Upper lobe of right lung (tissue), 1 donor: Measurements from ENCODE around the gene TCHHL1. TPM values are rescaled to one million over a fixed set of nuclear protein-coding genes. Genes with fewer than 3 reads are reported as not detected.
"Not testable (repeated sequence)": the region's sequence is repeated elsewhere in the genome, so short reads cannot be mapped to it uniquely, and the experiment has no call there.

Experiments
- ATAC-seq: fragments of 200-7000 bp; cut with Tn5 transposase; one replicate; pipeline ENCODE4 v1.9.1; 2020; ENCODE audit warnings: mild to moderate bottlenecking, moderate library complexity
- DNase-seq: peaks from one replicate; pipeline ENCODE4 v3.0.0-alpha.2; 2020
- H3K27ac ChIP-seq: fragments of 200-600 bp; one replicate; pipeline ENCODE4 v1.8.0; 2022
- H3K27me3 ChIP-seq: fragments of 200-600 bp; one replicate; pipeline ENCODE4 v1.8.0; 2022; ENCODE audit warnings: mild to moderate bottlenecking
- H3K36me3 ChIP-seq: fragments of 200-600 bp; one replicate; pipeline ENCODE4 v1.8.0; 2022
- H3K4me1 ChIP-seq: fragments of 200-600 bp; one replicate; pipeline ENCODE4 v1.8.0; 2022
- H3K4me3 ChIP-seq: fragments of 200-600 bp; one replicate; pipeline ENCODE4 v1.8.0; 2022; ENCODE audit warnings: mild to moderate bottlenecking
- H3K9me3 ChIP-seq: fragments of 200-600 bp; one replicate; pipeline ENCODE4 v1.8.0; 2022
- intact Hi-C: fragments of 100-400 bp; cut with DNase I; formaldehyde crosslinking; loops from one replicate; pipeline ENCODE4 v1.11.0; 2022
- total RNA-seq: library from RNA; stranded (reverse); fragmentation: NEBNext Ultra II Directional; extraction: Animal tissue kit (Norgen Biotek cat#: 25700); gene quantifications from one replicate; pipeline ENCODE4 v1.2.1, GENCODE V29; 2021
- TF ChIP-seq, protein P1 (sequence below): fragments of 200-600 bp; IDR thresholded peaks from one replicate; pipeline ENCODE4 v1.8.0; 2022; ENCODE audit warnings: antibody characterized with exemption
- donor health status: DM: no; HTN: yes; CAD: no; lungs with severe emphysema.

The TCHHL1 gene
- total RNA-seq, 1 donor from 2014 or later, result not detected

DNA sequence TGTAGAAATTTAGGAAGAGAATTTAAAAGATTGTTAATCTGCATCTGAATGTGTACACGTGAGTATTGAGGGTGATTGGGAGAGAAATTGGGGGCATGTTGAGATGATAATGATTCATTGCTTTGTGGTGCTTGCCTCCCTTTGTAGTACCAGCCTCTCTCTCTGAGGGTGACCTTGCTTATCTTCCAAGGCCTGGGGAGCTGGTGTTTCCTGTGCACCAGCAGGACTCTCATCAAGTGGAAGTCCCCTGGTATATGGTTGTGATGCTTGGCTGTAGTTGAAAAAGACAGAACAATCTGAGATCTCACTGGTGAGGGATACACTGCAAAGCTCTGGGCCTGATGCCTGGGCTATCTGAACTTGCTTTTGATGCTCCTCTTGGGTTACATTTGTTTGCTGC lies 4.0 kb downstream of the TCHHL1 start:
- H3K36me3 ChIP-seq, result no peaks in the 10 kb centered on the region
- intact Hi-C loops, result no loop called here
- DNase-seq, result no peak
- TF ChIP-seq, protein P1, sequence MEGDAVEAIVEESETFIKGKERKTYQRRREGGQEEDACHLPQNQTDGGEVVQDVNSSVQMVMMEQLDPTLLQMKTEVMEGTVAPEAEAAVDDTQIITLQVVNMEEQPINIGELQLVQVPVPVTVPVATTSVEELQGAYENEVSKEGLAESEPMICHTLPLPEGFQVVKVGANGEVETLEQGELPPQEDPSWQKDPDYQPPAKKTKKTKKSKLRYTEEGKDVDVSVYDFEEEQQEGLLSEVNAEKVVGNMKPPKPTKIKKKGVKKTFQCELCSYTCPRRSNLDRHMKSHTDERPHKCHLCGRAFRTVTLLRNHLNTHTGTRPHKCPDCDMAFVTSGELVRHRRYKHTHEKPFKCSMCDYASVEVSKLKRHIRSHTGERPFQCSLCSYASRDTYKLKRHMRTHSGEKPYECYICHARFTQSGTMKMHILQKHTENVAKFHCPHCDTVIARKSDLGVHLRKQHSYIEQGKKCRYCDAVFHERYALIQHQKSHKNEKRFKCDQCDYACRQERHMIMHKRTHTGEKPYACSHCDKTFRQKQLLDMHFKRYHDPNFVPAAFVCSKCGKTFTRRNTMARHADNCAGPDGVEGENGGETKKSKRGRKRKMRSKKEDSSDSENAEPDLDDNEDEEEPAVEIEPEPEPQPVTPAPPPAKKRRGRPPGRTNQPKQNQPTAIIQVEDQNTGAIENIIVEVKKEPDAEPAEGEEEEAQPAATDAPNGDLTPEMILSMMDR, result no peak
- H3K27me3 ChIP-seq, result no peaks in the 10 kb centered on the region
- no peak for ATAC-seq
- H3K9me3 ChIP-seq, result no peaks in the 10 kb centered on the region
- H3K27ac ChIP-seq, result no peak overlapping the region
- no peak overlapping the region for H3K4me3 ChIP-seq
- no peaks in the 10 kb centered on the region for H3K4me1 ChIP-seq

DNA sequence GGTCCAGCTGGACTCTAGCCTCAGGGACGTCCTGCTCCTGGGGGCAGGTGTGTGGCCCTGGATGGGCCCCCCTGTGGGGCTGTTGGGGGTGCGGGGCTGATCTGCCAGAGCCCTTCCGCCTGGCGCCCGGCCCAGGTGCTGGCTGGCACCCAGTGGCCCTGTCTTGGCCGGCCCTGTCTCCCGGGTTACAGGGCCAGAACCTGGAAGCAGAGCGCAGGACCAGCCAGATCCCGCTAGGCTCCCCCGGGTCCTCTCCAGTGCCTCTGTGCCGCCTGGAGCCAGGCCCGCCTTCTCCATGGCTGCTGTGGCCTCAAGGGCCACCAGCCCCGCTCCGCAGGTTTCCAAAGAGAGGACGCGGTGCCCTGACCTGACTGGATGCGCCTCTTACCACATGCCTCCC lies 7.8 kb downstream of the TCHHL1 start:
- H3K27ac ChIP-seq, H3K4me1 ChIP-seq, intact Hi-C loops, DNase-seq, H3K27me3 ChIP-seq, H3K4me3 ChIP-seq, ATAC-seq, H3K9me3 ChIP-seq, H3K36me3 ChIP-seq: not testable (repeated sequence)

DNA sequence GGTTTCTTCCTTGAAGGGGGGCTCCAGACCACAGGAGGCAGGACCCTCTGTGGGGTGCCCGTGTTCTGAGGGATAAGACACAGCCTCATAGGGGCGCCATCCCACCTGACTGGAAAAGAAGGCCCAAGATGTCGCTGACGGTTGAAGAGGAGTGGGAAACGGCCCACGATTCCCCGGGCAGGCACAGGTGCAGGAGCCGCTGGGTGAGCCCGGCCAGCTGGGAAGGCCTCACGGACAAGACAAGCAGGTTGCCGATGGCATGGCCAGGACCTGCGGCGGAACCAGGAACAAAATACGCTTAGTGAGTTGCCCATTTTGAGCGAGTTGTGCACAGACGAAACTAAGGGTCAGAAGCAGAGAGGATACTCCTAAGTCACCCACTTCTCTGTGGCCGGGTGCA lies 8.4 kb downstream of the TCHHL1 start:
- intact Hi-C loops, H3K9me3 ChIP-seq, DNase-seq: not testable (repeated sequence)

DNA sequence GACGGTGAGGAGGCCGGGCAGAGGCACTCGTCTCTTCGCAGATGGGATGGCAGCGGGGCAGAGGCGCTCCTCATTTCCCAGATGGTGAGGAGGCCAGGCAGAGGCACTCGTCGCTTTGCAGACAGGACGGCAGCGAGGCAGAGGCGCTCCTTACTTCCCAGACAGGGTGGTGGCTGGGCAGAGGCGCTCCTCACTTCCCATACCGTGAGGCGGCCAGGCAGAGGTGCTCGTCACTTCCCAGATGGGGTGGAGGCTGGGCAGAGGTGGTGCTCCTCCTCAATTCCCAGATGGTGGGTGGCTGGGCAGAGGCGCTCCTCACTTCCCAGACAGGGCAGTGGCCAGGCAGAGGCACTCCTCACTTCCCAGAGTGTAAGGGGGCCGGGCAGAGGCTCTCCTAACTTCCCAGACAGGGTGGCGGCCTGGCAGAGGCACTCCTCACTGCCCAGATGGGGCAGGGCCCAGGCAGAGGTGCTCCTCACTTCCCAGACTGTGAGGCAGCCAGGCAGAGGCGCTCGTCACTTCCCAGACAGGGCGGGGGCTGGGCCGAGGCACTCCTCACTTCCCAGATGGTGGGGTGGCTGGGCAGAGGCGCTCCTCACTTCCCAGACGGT lies 9.9 kb downstream of the TCHHL1 start:
- intact Hi-C loops, result no loop called here
- Histone ChIP-seq H3K27ac (no peak overlapping the region), H3K4me1 (no peaks in the 10 kb centered on the region), H3K27me3 (no peaks in the 10 kb centered on the region), H3K36me3 (no peaks in the 10 kb centered on the region), H3K9me3 (no peaks in the 10 kb centered on the region), H3K4me3 (no peak overlapping the region)
- TF ChIP-seq, protein P1, result no peak
- no peak for ATAC-seq
- peak; percentile 55 for DNase-seq

More for the DNA sequence above, 8.4 kb downstream of the TCHHL1 start:
- H3K4me3 ChIP-seq, ATAC-seq, H3K36me3 ChIP-seq, H3K27ac ChIP-seq, H3K27me3 ChIP-seq, H3K4me1 ChIP-seq: not testable (repeated sequence)

DNA sequence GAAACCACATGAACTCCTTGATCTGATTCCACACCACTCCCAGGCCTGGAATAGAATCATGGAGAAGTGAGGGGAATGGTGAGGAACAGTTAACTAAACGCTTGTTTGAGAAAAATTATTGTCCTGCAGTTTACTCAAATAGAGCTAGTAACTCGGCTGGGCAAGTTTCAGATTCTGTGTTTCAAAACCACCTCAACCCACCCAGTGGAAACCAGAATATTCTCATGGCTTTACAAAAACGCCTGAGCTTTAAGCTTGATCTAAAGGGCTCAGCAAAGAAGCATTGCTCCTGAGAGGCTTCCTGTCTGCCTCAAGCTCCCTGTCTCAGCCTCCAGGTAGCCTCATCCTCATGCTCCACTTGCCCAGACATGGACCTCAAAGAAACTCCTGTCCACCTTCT lies 16.6 kb downstream of the TCHHL1 start:
- no peak overlapping the region for H3K4me3 ChIP-seq
- intact Hi-C loops, result no loop called here
- DNase-seq (no peak), ATAC-seq (no peak)
- TF ChIP-seq, protein P1, result no peak
- H3K36me3 ChIP-seq, result no peaks in the 10 kb centered on the region
- no peaks in the 10 kb centered on the region for H3K9me3 ChIP-seq
- H3K4me1 ChIP-seq, result no peaks in the 10 kb centered on the region
- no peak overlapping the region for H3K27ac ChIP-seq
- peaks cover 6% of the 10 kb centered on the region for H3K27me3 ChIP-seq

DNA sequence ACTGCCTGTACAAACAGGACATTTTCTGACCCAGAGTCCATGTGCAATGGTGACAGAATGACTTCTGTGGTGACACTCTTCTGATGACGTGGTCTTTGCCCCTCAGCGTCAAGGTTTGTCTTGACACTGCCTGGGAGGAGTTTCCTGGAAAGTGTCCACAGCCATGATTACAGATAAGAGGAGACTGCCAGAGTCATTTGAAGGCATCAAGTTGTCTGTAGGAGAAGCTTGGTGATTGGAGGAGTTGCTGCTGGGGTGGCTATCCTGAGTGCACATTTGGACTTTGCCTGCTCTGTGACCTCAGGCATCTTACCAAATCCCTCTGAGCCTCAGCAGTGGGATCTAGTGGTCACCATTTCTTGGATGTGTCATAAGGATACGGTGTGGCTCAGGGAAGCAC lies 17.7 kb downstream of the TCHHL1 start:
- ATAC-seq (no peak), DNase-seq (no peak)
- Histone ChIP-seq H3K4me3 (no peak overlapping the region), H3K4me1 (no peaks in the 10 kb centered on the region), H3K36me3 (no peaks in the 10 kb centered on the region), H3K27ac (no peak overlapping the region), H3K9me3 (no peaks in the 10 kb centered on the region), H3K27me3 (peaks cover 6% of the 10 kb centered on the region)
- intact Hi-C loops, result no loop called here
- TF ChIP-seq, protein P1, result no peak

DNA sequence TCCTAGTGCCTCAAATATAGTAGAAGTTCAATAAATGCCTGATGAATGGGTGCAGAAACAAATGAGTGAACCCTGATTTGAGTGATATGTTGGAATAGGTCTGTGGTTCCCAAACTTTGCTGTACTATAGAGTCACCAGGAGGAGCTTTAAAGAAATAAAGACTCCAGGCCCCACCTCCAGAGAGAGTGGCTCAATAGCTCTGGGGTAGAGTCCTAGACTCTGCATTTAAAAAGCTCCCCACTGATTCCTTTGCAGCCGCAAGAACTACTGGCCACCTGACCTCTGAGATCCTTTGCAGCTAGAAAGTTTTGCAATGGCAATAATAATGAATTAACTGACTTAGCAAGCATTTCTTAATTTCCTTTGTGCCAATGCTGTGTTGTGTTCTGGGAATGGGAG lies 20.9 kb downstream of the TCHHL1 start:
- peaks cover 10% of the 10 kb centered on the region for H3K27me3 ChIP-seq
- no peaks in the 10 kb centered on the region for H3K9me3 ChIP-seq
- no peak overlapping the region for H3K27ac ChIP-seq
- TF ChIP-seq, protein P1, result no peak
- no peak overlapping the region for H3K4me3 ChIP-seq
- no peaks in the 10 kb centered on the region for H3K36me3 ChIP-seq
- DNase-seq (no peak), ATAC-seq (no peak)
- intact Hi-C loops, result no loop called here
- H3K4me1 ChIP-seq, result no peaks in the 10 kb centered on the region
